Caco-2 (cell line): ENCODE results near the gene SKP1. TPM values are rescaled to one million over a fixed set of nuclear protein-coding genes. Genes with fewer than 3 reads are reported as not detected.

Experiments
- BruUV-seq: library from RNA; stranded (reverse); fragments of 400-500 nt; replicated peaks from 2 replicates; lab custom pipeline; 2021; lab: Mats Ljungman, UMichigan
- CTCF ChIA-PET: fragments of 300-600 bp; sonication (Branson Sonifier 250); formaldehyde crosslinking; loops from one replicate; lab custom pipeline; 2022; ENCODE audit warnings: antibody characterized with exemption; lab: Charles Lee
- POLR2A ChIA-PET: fragments of 300-600 bp; sonication (Branson Sonifier 250); formaldehyde crosslinking; loops from one replicate; lab custom pipeline; 2022; ENCODE audit warnings: antibody characterized with exemption; lab: Charles Lee
- DNase-seq, 2 experiments: peaks; one replicate each; pipeline versions ENCODE4 v3.0.0 to v3.0.0-alpha.2; 2020 to 2022
- H3K27me3 ChIP-seq: replicated peaks from 2 replicates; pipeline ENCODE4 v1.6.0; 2011; ENCODE audit warnings: low read length; ENCODE audit not compliant: control insufficient read depth, insufficient read depth
- H3K36me3 ChIP-seq: 2 replicates; pipeline ENCODE4 v1.5.1; 2011; ENCODE audit warnings: low read length; ENCODE audit not compliant: control insufficient read depth, insufficient read depth
- H3K4me1 ChIP-seq: fragments of 250-450 bp; sonication (Bioruptor Pico); 2 replicates; pipeline ENCODE4 v1.5.1; 2020; ENCODE audit warnings: mild to moderate bottlenecking
- H3K4me3 ChIP-seq: 2 replicates; pipeline ENCODE4 v1.5.1; 2011; ENCODE audit warnings: low read depth, mild to moderate bottlenecking, control low read depth, low read length
- H3K9me3 ChIP-seq: fragments of 250-450 bp; sonication (Bioruptor Pico); 2 replicates; pipeline ENCODE4 v1.5.1; 2020; ENCODE audit warnings: mild to moderate bottlenecking, moderate library complexity
- H3K27ac Mint-ChIP-seq: one replicate; pipeline ENCODE4 v1.8.0; 2022; ENCODE audit warnings: mixed read lengths; ENCODE audit not compliant: unreplicated experiment
- H3K27me3 Mint-ChIP-seq: one replicate; pipeline ENCODE4 v1.8.0; 2022; ENCODE audit warnings: mixed read lengths; ENCODE audit not compliant: insufficient read depth, unreplicated experiment
- H3K36me3 Mint-ChIP-seq: one replicate; pipeline ENCODE4 v1.8.0; 2022; ENCODE audit warnings: mild to moderate bottlenecking, mixed read lengths; ENCODE audit not compliant: insufficient read depth, unreplicated experiment
- H3K4me1 Mint-ChIP-seq: one replicate; pipeline ENCODE4 v1.8.0; 2022; ENCODE audit warnings: low read depth, mixed read lengths; ENCODE audit not compliant: unreplicated experiment
- H3K4me3 Mint-ChIP-seq: one replicate; pipeline ENCODE4 v1.8.0; 2022; ENCODE audit warnings: mild to moderate bottlenecking, moderate library complexity, mixed read lengths; ENCODE audit not compliant: unreplicated experiment
- H3K9me3 Mint-ChIP-seq: one replicate; pipeline ENCODE4 v1.8.0; 2022; ENCODE audit warnings: mixed read lengths; ENCODE audit not compliant: unreplicated experiment
- CTCF ChIP-seq, 2 experiments: fragments of 200-600 bp in 1 of 2; IDR thresholded peaks; 1 replicate in 1 of 2; 2 replicates in 1 of 2; pipeline versions ENCODE4 v1.5.1 to v1.8.0; 2011 to 2022; ENCODE audit warnings: antibody characterized with exemption in 1 of 2, control low read depth in 1 of 2, inconsistent platforms in 1 of 2, low read depth in 1 of 2, low read length in 1 of 2, mild to moderate bottlenecking in 1 of 2, moderate library complexity in 1 of 2; ENCODE audit not compliant: insufficient read depth in 1 of 2, severe bottlenecking in 1 of 2, unreplicated experiment in 1 of 2
- intact Hi-C: fragments of 100-400 bp; cut with micrococcal nuclease; formaldehyde crosslinking; loops from one replicate; pipeline ENCODE4 v1.10.0; 2022; ENCODE audit not compliant: unreplicated experiment
- total RNA-seq: library from RNA; stranded (reverse); gene quantifications from 2 replicates; pipeline ENCODE4 v1.2.3, GENCODE V29; 2022

Gene SKP1
- total RNA-seq, 1 experiment from 2014 or later = 365 TPM

- BruUV-seq = no TSS peak
- H3K4me3 ChIP-seq = no peak overlapping the region
- intact Hi-C loops = no loop called here
- no peak for TF ChIP-seq CTCF (IDR thresholded peaks at IDR 0.05; ENCODE audit: insufficient read depth in 1 of 2, low read depth in 1 of 2, low read length in 1 of 2, severe bottlenecking in 1 of 2, unreplicated experiment in 1 of 2)
- peaks cover 8% of the 10 kb centered on the region; the same call in 1 of the 2 replicates for H3K4me1 ChIP-seq
- Mint-ChIP-seq H3K27me3 (no peaks in the 10 kb centered on the region), H3K9me3 (no peaks in the 10 kb centered on the region), H3K4me3 (no peak overlapping the region), H3K27ac (peak overlapping the region; percentile 42), H3K4me1 (no peaks in the 10 kb centered on the region), H3K36me3 (peaks cover 43% of the 10 kb centered on the region)
- no peaks in the 10 kb centered on the region for H3K9me3 ChIP-seq
- CTCF ChIA-PET = no interaction called here
- no peak for DNase-seq
- H3K27me3 ChIP-seq = no peaks in the 10 kb centered on the region
- POLR2A ChIA-PET = no interaction called here
- no peaks in the 10 kb centered on the region; the same call in 1 of the 2 replicates for H3K36me3 ChIP-seq
Observed at GRCh38 chr5:134188092-134188491, 11.3 kb upstream of the SKP1 start.

GRCh38 chr5:134184155-134185135 lies 7.7 kb upstream of the SKP1 start:
- ChIA-PET POLR2A (interaction anchor here (0.6 kb wide), 1 partner anchor 183 kb away, joined by 12 read pairs; no protein-coding TSS in a partner anchor), CTCF (interaction anchor here (1.9 kb wide), 1 partner anchor 105 kb away, joined by 4 read pairs; no protein-coding TSS in a partner anchor)
- H3K27ac Mint-ChIP-seq = no peak overlapping the region
- no peaks in the 10 kb centered on the region for H3K4me1 Mint-ChIP-seq
- H3K36me3 ChIP-seq = no peaks in the 10 kb centered on the region
- no peaks in the 10 kb centered on the region for H3K27me3 ChIP-seq
- intact Hi-C loops = loop anchor here (1.0 to 2.0 kb wide), 2 partner anchors 42 to 105 kb away; partner anchors contain the start of gene PPP2CA
- H3K9me3 Mint-ChIP-seq = no peaks in the 10 kb centered on the region
- H3K4me3 Mint-ChIP-seq = no peak overlapping the region
- peaks cover 16% of the 10 kb centered on the region for H3K36me3 Mint-ChIP-seq
- no TSS peak for BruUV-seq
- peak; percentile 80 to 83 for DNase-seq
- H3K27me3 Mint-ChIP-seq = no peaks in the 10 kb centered on the region
- TF ChIP-seq CTCF (IDR thresholded peaks at IDR 0.05; ENCODE audit: insufficient read depth in 1 of 2, low read depth in 1 of 2, low read length in 1 of 2, severe bottlenecking in 1 of 2, unreplicated experiment in 1 of 2) = peak; percentile 90 to 94
- H3K4me1 ChIP-seq = peaks cover 8% of the 10 kb centered on the region; the same call in 1 of the 2 replicates
- H3K4me3 ChIP-seq = no peak overlapping the region
- H3K9me3 ChIP-seq = no peaks in the 10 kb centered on the region

- no peaks in the 10 kb centered on the region for H3K9me3 ChIP-seq
- CTCF ChIA-PET = interaction anchor here (2.0 kb wide), 1 partner anchor 106 kb away, joined by 18 read pairs; no protein-coding TSS in a partner anchor
- POLR2A ChIA-PET = no interaction called here
- no peaks in the 10 kb centered on the region for H3K36me3 ChIP-seq
- Mint-ChIP-seq H3K4me3 (no peak overlapping the region), H3K36me3 (peaks cover 16% of the 10 kb centered on the region), H3K27me3 (no peaks in the 10 kb centered on the region), H3K9me3 (no peaks in the 10 kb centered on the region), H3K4me1 (no peaks in the 10 kb centered on the region), H3K27ac (no peak overlapping the region)
- no peak overlapping the region for H3K4me3 ChIP-seq
- no peak for DNase-seq
- TF ChIP-seq CTCF (IDR thresholded peaks at IDR 0.05; ENCODE audit: insufficient read depth in 1 of 2, low read depth in 1 of 2, low read length in 1 of 2, severe bottlenecking in 1 of 2, unreplicated experiment in 1 of 2) = no peak
- BruUV-seq = no TSS peak
- intact Hi-C loops = no loop called here
- no peaks in the 10 kb centered on the region for H3K27me3 ChIP-seq
- H3K4me1 ChIP-seq = peaks cover 8% of the 10 kb centered on the region; the same call in 1 of the 2 replicates
Observed at GRCh38 chr5:134183481-134183880, 6.7 kb upstream of the SKP1 start.
